ENCODE data around the gene OGFR.

The OGFR gene

DNA sequence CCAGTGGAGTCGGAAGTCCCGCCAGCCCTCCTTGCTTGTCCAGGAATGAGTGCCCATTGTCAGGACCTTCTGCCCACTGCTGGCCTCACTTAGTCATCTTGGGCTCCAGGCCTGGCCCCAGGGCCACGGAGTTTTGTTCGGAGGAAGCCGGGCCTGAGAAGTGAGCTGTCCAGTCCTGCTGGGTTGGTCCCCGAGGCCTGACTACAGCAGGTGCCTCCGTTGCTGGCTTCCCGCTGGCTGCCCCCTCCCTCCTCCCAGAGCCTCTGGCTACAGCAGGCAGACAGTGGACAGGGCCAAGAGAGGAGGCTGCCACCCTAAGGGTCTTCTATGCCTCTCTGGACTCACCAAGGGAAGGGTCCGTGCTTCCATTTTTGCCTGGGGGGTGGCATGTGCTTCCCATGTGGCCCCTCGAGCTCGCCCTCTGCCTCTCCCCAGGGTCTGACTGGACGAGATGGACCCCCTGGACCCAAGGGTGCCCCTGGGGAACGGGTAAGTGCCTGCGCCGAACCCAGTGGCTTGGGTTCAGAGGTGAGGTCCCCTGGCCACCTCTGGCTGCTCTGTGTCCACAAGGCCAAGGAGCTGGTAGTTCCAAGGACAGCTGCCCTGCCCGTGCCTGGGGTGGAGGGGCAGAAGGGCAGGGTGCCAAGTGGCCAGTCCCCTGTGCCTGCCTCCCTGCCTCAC lies 15.0 kb downstream of the OGFR start:
- H3K27ac ChIP-seq = no peak overlapping the region
- TF ChIP-seq, protein P1, sequence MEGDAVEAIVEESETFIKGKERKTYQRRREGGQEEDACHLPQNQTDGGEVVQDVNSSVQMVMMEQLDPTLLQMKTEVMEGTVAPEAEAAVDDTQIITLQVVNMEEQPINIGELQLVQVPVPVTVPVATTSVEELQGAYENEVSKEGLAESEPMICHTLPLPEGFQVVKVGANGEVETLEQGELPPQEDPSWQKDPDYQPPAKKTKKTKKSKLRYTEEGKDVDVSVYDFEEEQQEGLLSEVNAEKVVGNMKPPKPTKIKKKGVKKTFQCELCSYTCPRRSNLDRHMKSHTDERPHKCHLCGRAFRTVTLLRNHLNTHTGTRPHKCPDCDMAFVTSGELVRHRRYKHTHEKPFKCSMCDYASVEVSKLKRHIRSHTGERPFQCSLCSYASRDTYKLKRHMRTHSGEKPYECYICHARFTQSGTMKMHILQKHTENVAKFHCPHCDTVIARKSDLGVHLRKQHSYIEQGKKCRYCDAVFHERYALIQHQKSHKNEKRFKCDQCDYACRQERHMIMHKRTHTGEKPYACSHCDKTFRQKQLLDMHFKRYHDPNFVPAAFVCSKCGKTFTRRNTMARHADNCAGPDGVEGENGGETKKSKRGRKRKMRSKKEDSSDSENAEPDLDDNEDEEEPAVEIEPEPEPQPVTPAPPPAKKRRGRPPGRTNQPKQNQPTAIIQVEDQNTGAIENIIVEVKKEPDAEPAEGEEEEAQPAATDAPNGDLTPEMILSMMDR (conservative IDR thresholded peaks at IDR 0.05) = no peak

DNA sequence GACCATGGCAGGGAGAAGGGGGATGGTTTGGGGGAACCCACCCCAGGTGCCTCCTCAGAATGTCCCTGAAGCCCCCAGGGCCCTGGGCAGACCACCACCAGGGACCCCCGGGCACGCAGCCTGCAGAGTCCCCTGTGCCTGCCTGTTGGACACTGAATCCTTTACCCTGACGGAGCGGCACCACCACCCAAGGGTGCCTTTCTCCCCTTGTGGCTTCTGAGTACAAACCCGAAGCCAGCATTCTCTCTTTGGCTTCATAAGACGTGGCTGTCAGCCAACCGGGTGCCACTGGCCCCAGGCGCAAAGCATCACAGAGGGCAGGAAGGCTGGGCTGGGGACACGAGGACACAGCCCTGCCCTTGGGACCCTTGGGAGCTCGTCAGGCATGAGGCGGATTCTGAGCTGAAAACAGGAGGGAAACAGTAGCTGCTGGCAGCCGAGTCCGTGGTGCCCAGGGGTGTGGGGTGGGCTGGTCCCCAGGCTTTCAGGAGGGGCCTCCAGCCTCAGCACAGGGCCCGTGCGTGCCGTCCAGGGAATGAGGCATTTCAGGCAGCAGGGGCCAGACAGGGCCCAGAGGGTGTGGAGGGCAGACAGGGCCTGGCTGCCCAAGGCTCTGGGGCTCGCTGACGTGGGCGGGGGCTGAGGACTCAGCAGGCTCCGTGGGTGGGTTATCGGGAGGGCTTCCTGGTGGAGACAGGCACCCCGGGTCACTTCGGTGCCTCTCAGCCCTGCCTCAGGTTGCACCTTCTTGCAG lies 15.8 kb downstream of the OGFR start:
- no peak overlapping the region for H3K27ac ChIP-seq

GRCh38 chr20:62820962-62821725 lies 16.5 kb downstream of the OGFR start:
- no peak overlapping the region for H3K27ac ChIP-seq
- TF ChIP-seq, protein P1 (conservative IDR thresholded peaks at IDR 0.05) = no peak

More for the DNA sequence above, 15.8 kb downstream of the OGFR start:
- TF ChIP-seq, protein P1 (conservative IDR thresholded peaks at IDR 0.05) = no peak

DNA sequence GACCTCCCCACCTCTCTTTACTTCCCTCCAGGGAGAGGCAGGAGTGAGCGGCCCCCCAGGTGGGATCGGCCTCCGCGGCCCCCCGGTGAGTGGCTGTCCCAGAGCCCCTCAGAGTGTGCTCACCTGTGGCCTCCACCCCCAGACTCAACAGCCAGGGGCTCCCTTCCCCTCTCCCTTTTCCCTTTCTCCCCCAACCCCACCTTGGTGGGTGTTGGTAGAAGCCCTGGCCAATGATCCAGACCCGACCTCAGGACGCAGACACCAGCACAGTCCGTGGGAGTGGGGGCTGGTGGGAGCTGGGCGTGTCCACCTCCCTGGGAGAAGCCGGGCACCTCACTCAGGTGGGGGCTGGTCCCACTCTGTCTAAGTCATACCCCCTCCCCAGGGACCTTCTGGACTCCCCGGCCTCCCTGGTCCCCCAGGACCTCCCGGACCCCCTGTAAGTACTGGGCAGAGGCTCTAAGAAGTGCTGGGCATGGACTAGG lies 17.1 kb downstream of the OGFR start:
- H3K27ac ChIP-seq = no peak overlapping the region
- TF ChIP-seq, protein P1 (conservative IDR thresholded peaks at IDR 0.05) = no peak

DNA sequence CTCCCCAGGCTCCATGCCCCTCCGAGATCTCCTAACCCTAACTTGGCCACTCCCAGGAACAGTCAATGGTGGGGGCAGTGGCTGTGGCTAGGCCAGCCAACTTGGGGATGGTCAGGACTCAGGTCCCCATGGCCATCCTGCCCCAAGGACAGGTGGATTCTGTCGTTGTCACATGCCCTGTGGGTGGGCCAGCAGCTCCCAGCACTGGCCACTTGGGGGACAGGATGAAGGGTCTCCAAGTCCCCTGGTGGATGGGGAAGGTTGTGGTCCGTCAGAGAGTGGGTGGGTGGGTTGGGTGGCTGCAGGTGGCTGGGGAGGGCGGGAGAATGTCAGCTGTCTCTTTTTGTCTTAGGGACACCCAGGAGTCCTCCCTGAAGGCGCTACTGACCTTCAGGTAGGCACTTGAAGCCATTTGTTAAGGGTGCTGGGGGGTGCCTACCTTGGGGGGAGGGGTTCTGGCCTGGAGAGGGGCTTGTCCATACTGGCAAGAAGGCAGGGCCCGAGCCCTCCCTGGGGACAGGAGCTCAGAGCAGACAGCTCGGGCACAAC lies 17.7 kb downstream of the OGFR start:
- TF ChIP-seq, protein P1 (conservative IDR thresholded peaks at IDR 0.05) = no peak
- H3K27ac ChIP-seq = no peak overlapping the region

GRCh38 chr20:62822788-62823651 lies 18.4 kb downstream of the OGFR start:
- TF ChIP-seq, protein P1 (conservative IDR thresholded peaks at IDR 0.05) = peak; percentile 63; the same call in 1 of the 2 replicates
- H3K27ac ChIP-seq = no peak overlapping the region

All from VCaP (cell line).